Activated CD4-positive, alpha-beta T cell treated with anti-CD3 and anti-CD28 coated beads, Interleukin-2, amount 50 U/mL, for 24 hours (primary cell): ENCODE results near the gene DNAJC27.

Experiments
- DNase-seq, 2 donors: peaks; one replicate each; pipeline ENCODE4 v3.0.0-alpha.2; 2020; ENCODE audit warnings: low read depth in 1 of 2, low spot score in 1 of 2

The DNAJC27 gene

GRCh38 chr2:24970483-24971285 lies 1.1 kb downstream of the DNAJC27 start:
- DNase-seq: no peak

GRCh38 chr2:24969784-24970183 lies 2.0 kb downstream of the DNAJC27 start:
- no peak for DNase-seq

GRCh38 chr2:24961903-24962302 lies 9.9 kb downstream of the DNAJC27 start:
- no peak for DNase-seq

GRCh38 chr2:24959761-24960160 lies 12.0 kb downstream of the DNAJC27 start:
- no peak for DNase-seq

GRCh38 chr2:24958411-24958935 lies 13.3 kb downstream of the DNAJC27 start:
- no peak for DNase-seq

- no peak for DNase-seq
These were observed 13.8 kb downstream of the DNAJC27 start for GRCh38 chr2:24957976-24958375.

- DNase-seq: no peak
These were observed 14.5 kb downstream of the DNAJC27 start for GRCh38 chr2:24957221-24957620.

- DNase-seq: no peak
These were observed 15.8 kb downstream of the DNAJC27 start for GRCh38 chr2:24955921-24956320.

- DNase-seq: no peak
These were observed 16.5 kb downstream of the DNAJC27 start for GRCh38 chr2:24955232-24955631.

GRCh38 chr2:24950102-24950501 lies 21.7 kb downstream of the DNAJC27 start:
- DNase-seq: no peak

- DNase-seq: no peak
These were observed 23.2 kb downstream of the DNAJC27 start for GRCh38 chr2:24948506-24948905.

GRCh38 chr2:24947561-24948157 lies 24.1 kb downstream of the DNAJC27 start:
- DNase-seq: no peak

- no peak for DNase-seq
These were observed 25.8 kb downstream of the DNAJC27 start for GRCh38 chr2:24945907-24946306.

- DNase-seq: no peak
These were observed 28.2 kb downstream of the DNAJC27 start for GRCh38 chr2:24943427-24944053.

GRCh38 chr2:24939353-24939752 lies 32.4 kb downstream of the DNAJC27 start:
- no peak for DNase-seq

GRCh38 chr2:24937236-24937635 lies 34.5 kb downstream of the DNAJC27 start:
- no peak for DNase-seq

GRCh38 chr2:24935145-24935544 lies 36.6 kb downstream of the DNAJC27 start:
- DNase-seq: no peak

GRCh38 chr2:24932715-24933114 lies 39.0 kb downstream of the DNAJC27 start:
- DNase-seq: no peak

- no peak for DNase-seq
These were observed 41.0 kb downstream of the DNAJC27 start for GRCh38 chr2:24930768-24931167.

GRCh38 chr2:24929230-24929629 lies 42.5 kb downstream of the DNAJC27 start:
- DNase-seq: no peak

GRCh38 chr2:24928036-24928435 lies 43.7 kb downstream of the DNAJC27 start:
- no peak for DNase-seq

GRCh38 chr2:24926602-24927252 lies 45.0 kb downstream of the DNAJC27 start:
- DNase-seq: peak; percentile 28 to 34
